Psoas muscle (tissue), 8 donors: Measurements from ENCODE around the gene NUFIP2. TPM values are rescaled to one million over a fixed set of nuclear protein-coding genes. Genes with fewer than 3 reads are reported as not detected.

Source experiments
- ATAC-seq, 4 donors: fragments of 200-7000 bp; cut with Tn5 transposase; one replicate each; pipeline ENCODE4 v1.9.1; 2020; ENCODE audit warnings: moderate library complexity in 3 of 4, mild to moderate bottlenecking in 2 of 4
- DNase-seq, 2 donors: peaks; one replicate each; pipeline ENCODE4 v3.0.0-alpha.2; 2020
- H3K27ac ChIP-seq: fragments of 200-600 bp; one replicate; pipeline ENCODE4 v1.8.0; 2022
- H3K27me3 ChIP-seq, 3 donors: fragments of 200-600 bp in 1 of 3; one replicate each; pipeline versions ENCODE4 v1.6.1 to v1.8.0; 2013 to 2022; ENCODE audit warnings: low read length in 2 of 3, mild to moderate bottlenecking in 2 of 3, moderate library complexity in 1 of 3; ENCODE audit not compliant: insufficient read depth in 3 of 3
- H3K36me3 ChIP-seq, 2 donors: fragments of 200-600 bp in 1 of 2; one replicate each; pipeline versions ENCODE4 v1.6.1 to v1.8.0; 2013 to 2022; ENCODE audit warnings: low read depth in 1 of 2, mild to moderate bottlenecking in 1 of 2, moderate library complexity in 1 of 2; ENCODE audit not compliant: insufficient read depth in 1 of 2
- H3K4me1 ChIP-seq: fragments of 200-600 bp; one replicate; pipeline ENCODE4 v1.8.0; 2022
- H3K4me3 ChIP-seq: fragments of 200-600 bp; one replicate; pipeline ENCODE4 v1.8.0; 2022; ENCODE audit warnings: mild to moderate bottlenecking
- H3K9me3 ChIP-seq: fragments of 200-600 bp; one replicate; pipeline ENCODE4 v1.8.0; 2022
- CTCF ChIP-seq: fragments of 200-600 bp; IDR thresholded peaks from one replicate; pipeline ENCODE4 v1.8.0; 2022; ENCODE audit warnings: antibody characterized with exemption
- WGBS, 3 donors: extraction: QIAGEN DNeasy Blood & Tissue Kit; methylation state at CpG; one replicate each; pipeline versions ENCODE4 v1.1.6 to v1.1.7; 2013; 5-methylcytosine and 5-hydroxymethylcytosine counted together
- intact Hi-C, 2 donors: fragments of 100-400 bp; cut with DNase I; formaldehyde crosslinking; loops; one replicate each; pipeline versions ENCODE4 v1.11.0 to v1.14.2; 2022
- polyA plus RNA-seq, 3 donors: library from polyadenylated mRNA; stranded (reverse); fragments of 200-250 nt; gene quantifications; one replicate each; pipeline ENCODE4 v1.2.3, GENCODE V29; 2013
- total RNA-seq, 4 donors: library from RNA; stranded (reverse); fragmentation: NEBNext Ultra II Directional in 2 of 4; extraction: Animal tissue kit (Norgen Biotek cat#: 25700) in 2 of 4; gene quantifications; one replicate each; pipeline versions ENCODE4 v1.2.1 to v1.2.4, GENCODE V29; 2021 to 2023
- donor health status: healthy with polysubstance abuse.
- donor health status: DM: no; HTN: no; CAD: no; lungs with moderate emphysema.
- donor health status: Bipolar disorder and iron deficiency.
- donor health status: healthy.
- donor health status: DM: yes; HTN: yes; CAD: no.
- donor health status: DM: no; HTN: no; CAD: no.
- donor health status: DM: no; HTN: no; CAD: no.
- donor health status: DM: yes; HTN: yes; CAD: no.

The NUFIP2 gene
- total and polyA plus RNA-seq, 7 donors: 7.3 to 50.0 (median 31.1) TPM

GRCh38 chr17:29242790-29243189 lies 51.2 kb downstream of the NUFIP2 start:
- intact Hi-C loops: no loop called here
- WGBS, 3 donors: 94 to 98% (median 95%) methylated on average over 6 of the region's 6 CpGs

GRCh38 chr17:29242051-29242450 lies 51.9 kb downstream of the NUFIP2 start:
- Histone ChIP-seq H3K4me1 (peaks cover 7% of the 10 kb centered on the region), H3K36me3 (no peaks in the 10 kb centered on the region), H3K4me3 (no peak overlapping the region), H3K9me3 (no peaks in the 10 kb centered on the region), H3K27me3 (no peaks in the 10 kb centered on the region), H3K27ac (no peak overlapping the region)
- no peak for ATAC-seq
- DNase-seq: no peak
- no peak for TF ChIP-seq CTCF
- intact Hi-C loops: no loop called here
- 92 to 96% (median 95%) methylated on average over 1 of the region's 1 CpG for WGBS, 3 donors

More at GRCh38 chr17:29242790-29243189, 51.2 kb downstream of the NUFIP2 start:
- H3K4me1 ChIP-seq: peaks cover 7% of the 10 kb centered on the region
- TF ChIP-seq CTCF: no peak
- no peak overlapping the region for H3K4me3 ChIP-seq
- no peaks in the 10 kb centered on the region for H3K9me3 ChIP-seq
- DNase-seq (no peak), ATAC-seq (no peak)
- no peaks in the 10 kb centered on the region for H3K27me3 ChIP-seq
- no peak overlapping the region for H3K27ac ChIP-seq
- H3K36me3 ChIP-seq: no peaks in the 10 kb centered on the region

- no peak for TF ChIP-seq CTCF
- Histone ChIP-seq H3K4me1 (peaks cover 7% of the 10 kb centered on the region), H3K36me3 (no peaks in the 10 kb centered on the region), H3K4me3 (no peak overlapping the region), H3K9me3 (no peaks in the 10 kb centered on the region), H3K27ac (no peak overlapping the region), H3K27me3 (no peaks in the 10 kb centered on the region)
- ATAC-seq (peak; percentile 80 to 83 (median 82)), DNase-seq (peak; percentile 67)
- intact Hi-C loops: no loop called here
- 84 to 86% (median 85%) methylated on average over 9 of the region's 9 CpGs for WGBS, 3 donors
Observed at GRCh38 chr17:29240968-29241963, 52.7 kb downstream of the NUFIP2 start.

GRCh38 chr17:29240477-29240876 lies 53.5 kb downstream of the NUFIP2 start:
- Histone ChIP-seq H3K4me1 (peaks cover 7% of the 10 kb centered on the region), H3K27me3 (no peaks in the 10 kb centered on the region), H3K4me3 (no peak overlapping the region), H3K27ac (no peak overlapping the region), H3K36me3 (no peaks in the 10 kb centered on the region), H3K9me3 (no peaks in the 10 kb centered on the region)
- WGBS, 3 donors: 62 to 64% (median 63%) methylated on average over 2 of the region's 2 CpGs
- DNase-seq (no peak), ATAC-seq (no peak)
- no peak for TF ChIP-seq CTCF
- intact Hi-C loops: no loop called here
